NCI-H1436 (cell line): ENCODE measurements around the gene NECAB2.

Experiments used
- DNase-seq: peaks from one replicate; lab custom pipeline; 2025; lab: John Stamatoyannopoulos, UW

NECAB2 gene

DNA sequence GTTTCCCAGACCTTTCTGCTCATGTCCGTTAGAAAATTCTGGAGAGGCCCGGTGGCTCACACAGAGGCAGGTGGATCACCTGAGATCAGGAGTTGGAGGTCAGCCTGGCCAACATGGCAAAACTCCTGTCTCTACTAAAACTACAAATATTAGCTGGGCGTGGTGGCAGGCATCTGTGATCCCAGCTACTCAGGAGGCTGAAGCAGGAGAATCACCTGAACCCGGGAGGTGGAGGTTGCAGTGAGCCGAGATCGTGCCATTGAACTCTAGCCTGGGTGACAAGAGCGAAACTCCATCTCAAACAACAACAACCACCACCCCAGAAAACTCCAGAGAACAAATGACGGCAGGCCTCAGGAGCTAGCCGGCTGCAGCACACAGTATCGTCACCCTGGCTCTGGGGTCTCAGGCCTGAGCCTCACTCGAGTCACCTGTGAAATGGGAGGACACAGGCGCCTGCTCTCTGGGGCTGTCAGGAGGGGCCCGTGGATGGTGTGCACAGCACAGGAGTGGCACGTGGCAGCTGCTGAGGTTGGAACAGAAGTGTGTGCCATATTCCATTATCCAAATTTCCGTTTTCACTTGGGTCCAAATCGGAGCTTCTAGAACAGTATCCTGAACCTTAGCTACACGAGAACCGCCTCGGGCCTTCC, 77.9 kb downstream of the NECAB2 start:
- DNase-seq: no peak

DNA sequence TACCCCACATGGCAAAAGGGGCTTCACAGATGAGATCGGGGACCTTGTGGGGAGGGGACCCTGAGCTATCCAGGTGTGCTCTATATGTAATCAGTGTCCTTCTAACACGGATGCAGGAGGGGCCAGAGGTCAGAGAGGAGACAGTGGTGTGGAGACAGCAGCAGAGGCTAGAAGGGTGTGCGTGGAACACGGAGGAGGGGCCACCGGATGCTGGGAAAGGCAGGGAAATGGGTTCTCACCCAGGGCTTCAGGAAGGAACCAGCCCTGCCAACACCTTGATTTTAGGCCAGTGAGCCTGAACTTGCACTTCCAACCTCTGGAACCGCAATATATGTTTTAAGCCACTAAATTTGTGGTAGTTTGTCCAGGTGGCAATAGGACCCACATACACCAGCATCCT, 79.2 kb downstream of the NECAB2 start:
- no peak for DNase-seq

DNA sequence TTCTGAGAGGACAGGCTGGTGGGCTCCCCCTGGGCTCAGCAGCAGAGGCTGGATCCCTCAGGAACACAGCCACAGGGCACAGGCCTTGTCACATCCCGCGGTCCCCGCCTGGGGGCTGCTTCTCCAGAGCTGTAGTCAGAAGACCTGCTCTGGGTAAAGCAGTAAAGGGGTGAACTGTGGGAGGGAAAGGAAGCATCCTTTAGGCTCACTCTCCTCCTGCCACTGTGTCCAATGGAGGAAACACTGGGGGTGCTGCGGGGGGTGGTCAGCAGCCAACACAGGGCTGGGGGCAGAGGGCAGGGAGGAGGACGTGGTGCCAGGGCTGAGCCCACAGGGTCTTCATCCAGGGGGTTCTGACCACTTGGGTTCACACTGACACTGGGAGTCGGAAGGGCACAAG, 79.6 kb downstream of the NECAB2 start:
- DNase-seq: no peak

DNA sequence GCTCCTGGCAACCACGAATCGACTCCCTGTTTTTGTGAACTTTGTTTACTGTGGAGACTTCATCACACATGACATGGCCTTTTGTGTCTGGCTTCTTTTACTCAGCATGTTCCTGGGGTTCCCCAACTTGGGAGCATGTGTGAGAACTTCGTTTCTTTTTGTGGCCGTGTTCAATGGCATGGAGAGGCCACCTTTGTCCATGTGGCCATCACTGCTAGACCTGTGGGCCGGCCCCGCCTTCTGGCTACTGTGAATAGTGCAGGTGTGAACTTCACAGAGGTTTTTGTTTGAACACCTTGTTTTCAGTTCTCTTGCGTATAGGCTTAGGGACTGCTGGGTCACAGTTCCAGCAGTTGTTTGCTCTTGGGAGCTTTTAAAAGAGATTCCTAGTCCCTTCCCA, 80.2 kb downstream of the NECAB2 start:
- no peak for DNase-seq

DNA sequence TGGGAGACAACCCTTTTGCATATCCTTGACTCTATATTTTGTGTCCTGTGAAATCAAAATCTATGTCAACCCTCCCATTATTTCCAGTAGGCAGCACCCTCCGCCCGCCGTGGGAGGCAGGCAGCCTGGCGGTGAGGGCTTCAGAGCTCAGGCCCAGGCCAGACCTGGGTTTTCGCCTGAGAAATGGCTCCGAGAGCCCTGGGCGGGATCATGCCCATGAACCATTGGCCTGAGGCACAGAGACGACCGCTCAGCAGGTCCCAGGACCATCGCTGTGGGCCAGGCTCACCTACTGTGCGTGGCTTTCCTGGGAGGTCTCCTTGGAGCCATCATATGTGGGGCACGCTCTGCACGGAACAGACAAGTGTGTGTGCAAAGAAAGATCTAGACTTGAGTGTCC, 80.8 kb downstream of the NECAB2 start:
- no peak for DNase-seq

DNA sequence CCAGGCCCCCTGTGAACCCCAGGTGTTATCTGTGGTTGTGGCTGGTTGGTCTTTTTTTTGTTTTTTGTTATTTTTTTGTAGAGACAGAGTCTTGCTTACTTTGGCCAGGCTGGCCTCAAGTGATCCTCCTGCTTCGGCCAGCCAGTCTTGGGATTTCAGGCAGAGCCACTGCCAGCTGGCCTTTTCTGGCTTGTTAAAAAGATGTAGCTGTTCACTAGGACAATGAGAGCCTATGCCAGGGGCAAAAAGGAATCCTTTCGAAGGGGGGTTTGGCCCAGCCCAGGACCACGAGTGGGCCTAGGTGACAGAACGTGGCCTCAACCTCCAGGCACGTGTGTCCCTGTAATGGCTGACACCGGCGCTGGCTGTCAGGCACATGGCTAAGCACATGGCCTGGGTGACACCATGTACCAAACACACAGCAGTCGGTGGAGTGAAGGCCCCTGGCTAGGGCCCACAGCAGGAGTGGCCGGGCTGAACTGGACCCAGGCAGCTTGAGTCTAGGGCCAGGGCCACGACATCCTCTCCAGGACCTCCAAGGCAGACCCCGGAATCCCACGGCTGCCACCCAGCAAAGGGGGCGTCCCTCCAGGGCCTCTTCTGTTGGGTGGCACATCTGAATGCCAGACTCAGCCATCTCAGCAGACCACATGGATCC, 81.5 kb downstream of the NECAB2 start:
- DNase-seq: no peak

DNA sequence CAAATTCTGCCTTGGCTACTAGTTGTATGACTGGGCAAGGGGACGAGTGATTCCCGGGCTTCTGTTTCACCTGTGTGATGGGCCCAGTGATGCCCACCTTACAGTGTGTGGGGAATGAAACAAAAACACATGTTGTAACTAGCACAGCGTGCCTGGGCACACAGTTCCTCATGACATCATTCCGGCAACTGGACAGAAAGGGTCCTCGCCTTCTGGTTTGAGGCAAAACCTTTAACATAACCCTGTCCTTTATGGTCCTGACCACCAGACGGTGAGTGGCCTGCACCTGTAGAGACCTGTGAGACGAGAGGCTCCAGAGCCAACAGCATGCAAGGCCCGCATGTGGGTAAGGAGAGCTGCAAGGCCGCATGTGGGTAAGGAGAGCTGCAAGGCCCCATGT, 82.3 kb downstream of the NECAB2 start:
- DNase-seq: no peak

DNA sequence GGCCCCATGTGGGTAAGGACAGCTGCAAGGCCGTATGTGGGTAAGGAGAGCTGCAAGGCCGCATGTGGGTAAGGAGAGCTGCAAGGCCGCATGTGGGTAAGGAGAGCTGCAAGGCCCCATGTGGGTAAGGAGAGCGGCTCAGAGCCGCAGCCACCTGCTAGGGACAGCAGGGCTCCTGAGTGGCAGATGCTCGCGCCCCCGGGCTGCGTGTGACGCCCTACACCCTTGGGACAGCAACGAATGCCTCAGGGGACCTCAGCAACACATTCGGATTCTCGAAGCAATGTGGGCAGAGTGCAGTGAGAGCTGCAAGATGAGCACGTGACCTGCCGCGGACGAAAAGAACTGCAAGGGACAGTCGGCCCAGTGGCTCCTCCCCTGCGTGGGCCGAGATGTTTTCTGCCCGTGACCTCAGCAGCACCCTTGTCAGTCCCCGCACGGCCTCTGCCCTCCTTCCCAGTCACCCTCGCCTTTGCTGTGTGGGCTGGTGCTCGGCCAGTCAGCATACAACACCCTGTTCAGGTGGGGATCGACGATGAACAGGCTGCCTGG, 84.1 kb downstream of the NECAB2 start:
- no peak for DNase-seq
